ENCODE measurements around the gene ERAP2. TPM values are rescaled to one million over a fixed set of nuclear protein-coding genes. Genes with fewer than 3 reads are reported as not detected.

The ERAP2 gene
- total and polyA plus RNA-seq, 2 of the 13 experiments (the other 11 are each of a cell fraction or from before 2014, with no cell fraction given) = 12.8 to 16.6 TPM

DNA sequence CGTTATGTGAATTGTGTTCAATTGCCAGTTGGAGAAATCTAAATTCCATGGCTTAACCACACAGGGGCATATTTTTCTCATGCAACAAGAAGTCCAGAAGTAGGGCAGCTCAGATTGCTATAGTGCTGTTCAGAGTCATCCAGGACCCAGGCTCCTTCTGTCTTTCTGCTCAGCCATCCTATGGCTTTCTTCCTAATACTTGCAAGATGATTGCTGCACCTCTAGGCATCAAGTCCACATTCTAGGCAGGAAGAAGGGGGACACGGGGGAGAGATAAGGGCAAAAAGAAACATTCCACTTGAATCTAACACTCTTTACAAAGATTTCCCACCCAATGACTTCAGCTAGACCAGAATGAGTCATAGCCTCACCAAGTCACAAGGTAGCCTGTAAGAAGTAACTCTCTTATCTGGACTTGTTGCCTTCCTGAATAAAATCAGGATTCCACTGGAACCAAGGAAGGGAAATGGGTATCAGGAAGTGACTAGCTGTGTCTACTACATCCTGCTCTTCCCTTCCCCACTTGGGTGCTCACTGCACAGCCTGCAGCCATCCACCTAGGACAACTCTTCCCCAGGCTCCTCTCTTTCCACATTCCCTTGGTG lies 5.3 kb downstream of the ERAP2 start:
- H3K9ac ChIP-seq (ENCODE audit: insufficient read depth, low read depth, low read length) = no peak overlapping the region

More for the DNA sequence above, 5.3 kb downstream of the ERAP2 start:
- Histone ChIP-seq H3K9me3 (ENCODE audit: low read length) (no peaks in the 10 kb centered on the region), H2AFZ (ENCODE audit: low read length) (no peak overlapping the region), H4K20me1 (ENCODE audit: insufficient read depth, low read length) (no peaks in the 10 kb centered on the region), H3K4me1 (ENCODE audit: insufficient read depth, low read length) (peaks cover 6% of the 10 kb centered on the region), H3K36me3 (replicated peaks in 1 of 2; ENCODE audit: control insufficient read depth in 1 of 2, insufficient read depth in 2 of 2, low read length in 2 of 2) (no peaks in the 10 kb centered on the region; a peak in 1 of 5 replicates), H3K79me2 (ENCODE audit: insufficient read depth, low read length) (no peaks in the 10 kb centered on the region), H3K4me2 (ENCODE audit: low read depth, low read length) (no peak overlapping the region), H3K4me3 (replicated peaks in 1 of 3; ENCODE audit: insufficient read depth in 1 of 3, low read depth in 2 of 3, low read length in 3 of 3) (no peak overlapping the region), H3K27ac (ENCODE audit: extremely low read length, insufficient read depth, low read length) (no peak overlapping the region), H3K27me3 (ENCODE audit: control insufficient read depth in 1 of 2, insufficient read depth in 2 of 2, low read length in 2 of 2) (no peaks in the 10 kb centered on the region)
- WGBS (ENCODE audit: low lambda C conversion rate) = 89% methylated on average over 2 of the region's 2 CpGs
- in situ Hi-C loops (cut with HindIII; ENCODE audit: extremely low pct_ligation_motif_present, low pct_unique_long_range_greater_than_20kb) = no loop called here
- ATAC-seq (no peak), DNase-seq (ENCODE audit: low spot score) (no peak), FAIRE-seq (no peak)
- BruUV-seq (replicated peaks) = no TSS peak
- intact Hi-C loops (cut with micrococcal nuclease; ENCODE audit: unreplicated experiment) = no loop called here
- TF ChIP-seq PAX8 (CRISPR knock-in tag; IDR thresholded peaks at IDR 0.05; ENCODE audit: borderline replicate concordance) (no peak), ZNF10 (CRISPR knock-in tag; IDR thresholded peaks at IDR 0.05; ENCODE audit: borderline replicate concordance, low read depth) (no peak), THAP11 (CRISPR knock-in tag; IDR thresholded peaks at IDR 0.05) (no peak), ZNF788 (CRISPR knock-in tag; IDR thresholded peaks at IDR 0.05; ENCODE audit: borderline replicate concordance) (no peak), HNF4G (IDR thresholded peaks at IDR 0.05; ENCODE audit: borderline replicate concordance, low read depth, low read length) (no peak), HNF4G (CRISPR knock-in tag; IDR thresholded peaks at IDR 0.05; ENCODE audit: borderline replicate concordance, low read depth) (no peak), SAFB2 (CRISPR knock-in tag; IDR thresholded peaks at IDR 0.05; ENCODE audit: borderline replicate concordance, low read depth) (no peak)
- TF ChIP-seq, protein P1, sequence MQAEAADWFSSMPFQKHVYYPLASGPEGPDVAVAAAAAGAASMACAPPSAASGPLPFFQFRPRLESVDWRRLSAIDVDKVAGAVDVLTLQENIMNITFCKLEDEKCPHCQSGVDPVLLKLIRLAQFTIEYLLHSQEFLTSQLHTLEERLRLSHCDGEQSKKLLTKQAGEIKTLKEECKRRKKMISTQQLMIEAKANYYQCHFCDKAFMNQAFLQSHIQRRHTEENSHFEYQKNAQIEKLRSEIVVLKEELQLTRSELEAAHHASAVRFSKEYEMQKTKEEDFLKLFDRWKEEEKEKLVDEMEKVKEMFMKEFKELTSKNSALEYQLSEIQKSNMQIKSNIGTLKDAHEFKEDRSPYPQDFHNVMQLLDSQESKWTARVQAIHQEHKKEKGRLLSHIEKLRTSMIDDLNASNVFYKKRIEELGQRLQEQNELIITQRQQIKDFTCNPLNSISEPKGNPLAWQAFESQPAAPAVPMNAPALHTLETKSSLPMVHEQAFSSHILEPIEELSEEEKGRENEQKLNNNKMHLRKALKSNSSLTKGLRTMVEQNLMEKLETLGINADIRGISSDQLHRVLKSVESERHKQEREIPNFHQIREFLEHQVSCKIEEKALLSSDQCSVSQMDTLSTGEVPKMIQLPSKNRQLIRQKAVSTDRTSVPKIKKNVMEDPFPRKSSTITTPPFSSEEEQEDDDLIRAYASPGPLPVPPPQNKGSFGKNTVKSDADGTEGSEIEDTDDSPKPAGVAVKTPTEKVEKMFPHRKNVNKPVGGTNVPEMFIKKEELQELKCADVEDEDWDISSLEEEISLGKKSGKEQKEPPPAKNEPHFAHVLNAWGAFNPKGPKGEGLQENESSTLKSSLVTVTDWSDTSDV (CRISPR knock-in tag; IDR thresholded peaks at IDR 0.05) = no peak
- POLR2A ChIA-PET = no interaction called here
- CTCF ChIA-PET (ENCODE audit: low intra/inter-chr PET ratio, low total read pairs) = no interaction called here

All from HepG2 (cell line).